ENCODE data around the gene C11orf24.

- no peak for TF ChIP-seq ZNF416 (tag by site-specific recombination; IDR thresholded peaks at IDR 0.05)
- no peak for TF ChIP-seq ZNF449 (tag by site-specific recombination; IDR thresholded peaks at IDR 0.05)
- no peak for TF ChIP-seq ZNF274 (IDR thresholded peaks at IDR 0.05; ENCODE audit: low read length)
- no peak for TF ChIP-seq ZNF274 (tag by site-specific recombination; IDR thresholded peaks at IDR 0.05; ENCODE audit: borderline replicate concordance)
- no peak for TF ChIP-seq CTCF (tag by site-specific recombination; IDR thresholded peaks at IDR 0.05)
- no peak for TF ChIP-seq ZNF837 (tag by site-specific recombination; IDR thresholded peaks at IDR 0.05)
- no peak for TF ChIP-seq ZNF24 (tag by site-specific recombination; IDR thresholded peaks at IDR 0.05)
- no peak for TF ChIP-seq YY1 (tag by site-specific recombination; IDR thresholded peaks at IDR 0.05)
- TF ChIP-seq ZNF146 (tag by site-specific recombination; IDR thresholded peaks at IDR 0.05), result no peak
- no peak for TF ChIP-seq ZNF501 (tag by site-specific recombination; IDR thresholded peaks at IDR 0.05)
- no peak for TF ChIP-seq ZNF791 (tag by site-specific recombination; IDR thresholded peaks at IDR 0.05)
- no peak for TF ChIP-seq SP3 (tag by site-specific recombination; IDR thresholded peaks at IDR 0.05)
- TF ChIP-seq ATF2 (tag by site-specific recombination; IDR thresholded peaks at IDR 0.05; ENCODE audit: low read depth), result no peak
These were observed 25.2 kb upstream of the C11orf24 start for GRCh38 chr11:68297052-68297378.

Data from HEK293 (cell line).